Brain pericyte (primary cell): Measurements from ENCODE around the gene P2RY14.

Experiments used
- DNase-seq: peaks from one replicate; pipeline ENCODE4 v3.0.0-alpha.2; 2012; ENCODE audit warnings: low read depth, low spot score

Gene P2RY14

DNA sequence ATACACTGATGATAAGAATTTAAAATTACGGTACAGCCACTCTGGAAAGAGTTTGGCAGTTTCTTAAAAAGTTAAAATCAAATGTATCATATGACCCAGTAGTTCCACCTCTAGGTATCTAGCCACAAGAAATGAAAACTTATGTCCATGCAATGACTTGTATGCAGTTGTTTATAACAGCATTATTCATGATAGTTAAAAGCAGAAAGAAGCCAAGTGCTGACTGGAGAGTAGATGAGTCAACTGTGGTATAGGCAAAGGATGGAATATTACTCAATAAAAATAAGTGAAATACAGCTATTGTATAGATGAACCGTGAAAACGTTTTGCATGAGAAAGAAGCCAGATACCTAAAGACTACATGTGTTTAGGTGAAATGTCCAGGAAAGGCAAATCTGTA, 23.4 kb upstream of the P2RY14 start:
- DNase-seq: no peak

DNA sequence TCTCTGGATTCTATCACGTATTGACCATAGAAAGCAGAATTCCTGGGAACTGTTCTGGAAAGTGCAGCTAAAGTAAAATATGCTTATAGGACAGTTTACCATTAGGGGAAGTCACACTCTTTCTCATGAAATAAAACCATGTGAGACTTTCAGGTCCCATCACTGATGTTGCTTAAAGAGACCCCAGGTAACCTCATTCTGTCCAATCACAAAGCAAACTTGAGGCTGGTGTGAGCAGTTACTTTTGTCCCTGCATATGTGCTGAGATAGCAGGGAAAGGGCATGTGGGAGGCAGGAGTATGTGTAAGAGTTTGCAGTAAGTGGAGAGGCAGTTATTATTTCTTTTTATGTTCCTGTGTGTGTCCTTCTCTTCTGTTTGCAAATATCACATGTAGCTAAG, 22.2 kb upstream of the P2RY14 start:
- no peak for DNase-seq

- DNase-seq: no peak
These were observed 20.7 kb upstream of the P2RY14 start for GRCh38 chr3:151299006-151299405.

DNA sequence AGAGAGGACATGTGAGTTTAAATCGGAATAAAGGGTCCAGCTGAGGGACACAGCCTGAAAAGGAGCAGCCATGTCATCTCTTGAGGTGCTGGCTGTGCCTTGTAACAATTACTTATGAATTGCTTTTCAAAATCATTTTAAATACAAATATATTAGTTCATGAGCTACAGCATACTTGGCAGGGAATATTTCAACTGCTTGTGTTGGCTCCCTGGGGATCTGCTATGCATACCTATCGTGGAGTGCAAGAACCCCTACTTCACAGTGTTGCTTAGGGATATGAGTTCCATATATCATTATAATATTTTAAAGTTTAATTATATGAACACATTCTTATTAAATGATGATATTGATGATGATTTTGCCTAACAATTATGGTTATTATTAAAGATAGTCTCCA, 19.1 kb upstream of the P2RY14 start:
- DNase-seq: no peak

DNA sequence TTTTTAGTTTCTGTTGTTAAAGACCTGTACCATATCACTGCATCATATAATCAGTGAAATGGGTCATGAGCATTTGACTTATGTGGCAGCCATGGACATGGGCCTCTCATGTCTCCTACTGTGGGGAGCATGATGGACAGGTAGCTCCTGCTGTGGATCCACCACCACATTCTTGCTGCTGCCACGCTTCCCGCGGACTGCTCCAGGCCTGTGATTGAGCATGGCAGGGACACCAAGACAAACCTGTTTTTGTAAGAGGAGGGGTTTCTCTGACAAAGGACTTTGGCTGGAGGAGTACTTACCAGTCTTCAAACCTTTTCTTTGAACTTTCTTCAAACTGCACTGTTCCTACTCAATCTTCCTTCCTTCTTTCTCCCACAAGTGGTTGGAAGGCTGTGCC, 17.9 kb upstream of the P2RY14 start:
- no peak for DNase-seq

DNA sequence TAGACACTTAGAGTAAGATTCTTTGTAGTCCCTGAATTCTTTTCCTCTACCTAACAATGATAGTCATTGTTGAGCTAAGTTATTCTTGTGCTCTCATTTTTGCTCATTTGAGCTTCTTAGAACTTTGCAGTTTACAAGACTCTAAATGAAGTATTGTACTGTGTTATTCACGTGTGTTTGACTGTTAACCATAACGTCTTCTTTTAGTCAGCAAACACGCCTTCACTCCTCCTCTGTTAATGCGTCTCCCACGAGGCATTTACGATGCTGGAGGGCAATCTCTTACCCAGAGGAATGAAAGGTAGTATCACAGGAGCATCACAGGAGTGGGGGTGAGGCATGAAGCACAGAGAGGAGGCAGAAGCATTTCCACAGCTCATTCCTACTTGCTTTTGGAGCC, 14.8 kb upstream of the P2RY14 start:
- no peak for DNase-seq

- DNase-seq: no peak
These were observed 12.3 kb upstream of the P2RY14 start for GRCh38 chr3:151290673-151291072.

GRCh38 chr3:151289445-151289844, 11.1 kb upstream of the P2RY14 start:
- no peak for DNase-seq

DNA sequence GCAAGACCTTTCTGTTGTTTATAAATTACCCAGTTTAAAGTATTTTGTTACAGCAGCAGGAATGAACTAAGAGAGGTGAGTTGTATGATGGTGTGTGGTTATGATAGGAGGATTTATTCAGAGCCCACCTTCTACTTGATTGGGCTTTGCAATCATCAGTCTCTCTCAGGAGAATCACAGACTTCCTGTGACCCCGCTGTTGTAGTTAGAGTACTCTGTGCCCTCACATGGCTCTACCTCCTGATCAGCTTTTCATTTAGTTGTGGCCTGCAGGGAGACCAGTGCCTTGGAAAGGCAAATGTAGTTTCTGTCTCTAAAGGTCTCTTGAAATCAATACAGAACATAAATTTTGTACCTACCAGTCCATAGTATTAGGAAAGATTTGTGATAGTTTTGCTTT, 7.6 kb upstream of the P2RY14 start:
- DNase-seq: no peak

DNA sequence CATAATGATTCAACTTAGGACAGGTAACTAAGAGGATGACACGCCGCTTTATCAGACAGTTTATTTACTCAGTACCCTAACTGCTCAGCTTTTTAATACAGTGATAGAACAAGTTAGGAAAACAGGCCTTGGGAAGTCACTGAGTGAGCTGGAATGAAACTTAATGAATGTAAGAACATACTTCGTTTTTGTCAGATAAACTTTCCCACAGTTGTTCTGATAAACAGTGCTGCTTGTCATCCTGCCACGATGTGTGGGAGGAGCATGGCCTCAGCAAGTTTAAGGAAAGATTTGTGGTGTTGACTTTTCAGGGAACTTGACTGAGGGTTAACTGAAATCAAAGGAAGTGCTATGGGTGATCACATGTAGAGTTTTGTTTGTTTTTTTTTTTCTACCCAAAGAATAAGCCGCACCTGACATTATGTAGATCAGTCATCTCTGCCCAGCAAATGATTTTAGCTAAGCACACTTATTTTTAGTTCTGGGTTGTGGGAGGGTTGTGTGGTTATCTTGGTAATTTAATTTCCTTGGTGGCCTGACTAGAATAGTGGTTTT, 5.6 kb upstream of the P2RY14 start:
- DNase-seq: no peak

GRCh38 chr3:151283387-151283786, 5.0 kb upstream of the P2RY14 start:
- DNase-seq: no peak

DNA sequence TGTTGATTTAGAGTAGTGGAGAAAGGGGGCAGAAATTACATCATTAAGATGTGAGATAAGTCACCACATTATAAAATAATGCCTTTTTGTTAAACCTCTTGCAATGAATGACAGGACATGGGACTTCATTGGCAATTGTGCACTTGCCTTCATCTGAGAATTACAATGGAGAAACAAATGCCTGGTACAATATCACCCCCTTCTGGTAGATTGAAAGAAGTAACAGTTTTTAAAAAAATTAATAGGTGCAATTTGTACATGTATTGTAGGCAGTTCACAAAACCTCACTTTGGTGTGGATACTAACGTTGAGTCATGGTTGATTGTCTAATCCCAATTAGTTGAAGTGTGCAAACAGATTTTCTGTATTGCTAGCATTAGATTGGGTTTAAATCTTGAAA, 4.6 kb upstream of the P2RY14 start:
- DNase-seq: no peak

- peak; percentile 44 for DNase-seq
These were observed 3.5 kb upstream of the P2RY14 start for GRCh38 chr3:151281671-151282324.

- DNase-seq: no peak
These were observed 1.7 kb downstream of the P2RY14 start for GRCh38 chr3:151276687-151277042.

DNA sequence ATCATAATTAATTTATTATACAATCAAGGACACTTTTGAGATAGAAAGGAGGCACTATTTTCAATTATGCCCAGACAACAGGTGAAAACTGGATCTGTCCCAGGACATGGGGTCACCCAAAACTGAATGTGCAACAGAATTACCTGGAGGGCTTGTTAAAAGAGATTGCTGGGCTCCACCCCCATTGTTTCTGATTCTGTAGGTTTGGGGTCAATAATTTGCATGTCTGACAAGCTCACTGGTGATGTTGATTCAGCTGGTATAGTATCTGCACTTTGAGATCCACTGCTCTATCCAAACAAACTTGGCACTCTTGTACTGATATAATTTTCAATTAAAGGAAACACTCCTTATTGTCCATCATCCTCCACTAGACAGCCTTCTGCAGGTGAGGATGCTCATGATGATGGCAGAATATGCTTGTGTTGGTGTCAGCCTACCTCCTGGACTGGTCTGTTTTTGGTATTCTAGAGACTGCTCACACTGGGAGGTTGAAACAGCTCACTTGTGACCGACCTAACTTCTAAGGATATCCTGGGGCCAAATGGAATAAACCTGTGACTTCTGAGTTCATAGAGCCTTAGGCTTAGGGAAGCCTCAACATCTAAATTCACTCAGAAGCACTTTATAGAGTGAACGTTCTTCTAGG, 2.2 kb downstream of the P2RY14 start:
- no peak for DNase-seq

DNA sequence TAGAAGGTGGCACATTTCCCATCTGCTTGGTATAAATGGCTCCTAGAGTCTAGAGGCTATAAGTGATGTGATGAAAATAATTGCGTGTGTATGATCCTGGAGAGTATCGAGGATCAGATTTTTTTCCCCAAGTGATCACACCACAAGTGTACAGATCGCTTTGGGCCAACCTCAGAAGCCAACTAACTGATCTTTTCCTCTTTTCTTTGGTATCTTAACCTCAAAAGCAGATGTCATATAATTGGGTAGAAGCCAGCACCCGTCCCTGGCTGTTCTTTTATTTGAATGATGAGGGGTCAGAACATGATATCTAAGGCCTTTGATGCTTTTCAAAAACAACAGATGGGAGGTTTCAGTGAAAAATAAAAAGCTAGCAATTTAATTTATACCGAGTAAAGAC, 3.3 kb downstream of the P2RY14 start:
- no peak for DNase-seq

- no peak for DNase-seq
These were observed 8.7 kb downstream of the P2RY14 start for GRCh38 chr3:151269631-151270030.

DNA sequence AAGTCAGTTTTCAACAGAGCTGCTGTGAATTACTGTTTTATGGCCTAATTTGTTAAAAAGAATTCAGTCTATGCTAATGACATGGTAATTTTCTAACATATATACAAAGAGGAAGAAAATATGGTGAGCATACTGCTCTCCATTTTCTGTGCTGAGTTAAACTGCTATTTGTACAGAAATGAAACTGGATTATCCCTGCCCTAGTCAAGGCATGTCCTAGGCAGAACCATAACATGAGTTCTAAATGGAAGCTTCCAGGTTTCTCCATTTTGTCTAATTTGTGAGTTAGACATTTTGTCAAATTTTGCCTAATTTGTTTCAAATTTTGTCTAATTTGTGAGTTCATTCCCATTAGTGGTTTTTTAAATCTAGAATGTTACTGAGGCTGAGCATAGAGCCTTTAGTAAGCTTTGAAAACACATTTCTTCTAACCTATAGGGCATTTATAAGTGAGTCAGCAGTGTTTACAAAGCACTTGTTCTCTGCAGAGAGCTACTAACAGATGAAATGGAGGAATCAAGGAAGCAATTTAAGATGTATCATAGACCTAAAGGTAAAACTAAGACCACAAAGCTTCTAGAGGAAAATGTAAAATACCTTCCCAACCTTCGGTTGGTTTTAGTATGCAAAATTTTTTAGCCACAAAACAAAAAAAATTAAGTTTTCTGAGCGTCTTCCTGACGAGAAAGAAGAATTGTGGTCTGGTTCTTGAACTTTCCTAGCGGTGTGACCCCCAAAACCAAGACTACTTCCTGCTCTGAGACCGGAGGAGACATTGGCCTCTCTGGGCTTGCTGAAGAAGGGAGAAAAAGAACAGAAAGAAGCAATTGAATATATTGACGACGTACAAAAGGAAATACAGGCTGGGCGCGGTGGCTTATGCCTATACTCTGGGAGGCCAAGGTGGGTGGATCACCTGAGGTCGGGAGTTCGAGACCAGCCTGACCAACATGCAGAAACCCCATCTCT, 9.8 kb downstream of the P2RY14 start:
- DNase-seq: no peak

GRCh38 chr3:151267066-151267465, 11.3 kb downstream of the P2RY14 start:
- no peak for DNase-seq

- DNase-seq: no peak
These were observed 12.5 kb downstream of the P2RY14 start for GRCh38 chr3:151265866-151266265.

- no peak for DNase-seq
These were observed 13.2 kb downstream of the P2RY14 start for GRCh38 chr3:151265166-151265565.

GRCh38 chr3:151264605-151265004, 13.7 kb downstream of the P2RY14 start:
- DNase-seq: no peak
